ENCODE measurements around the gene GALNT17.
A peak's percentile ranks its signal among the peaks of the same experiment; 100 is the strongest.

The GALNT17 gene

GRCh38 chr7:71290452-71290851, 158.5 kb downstream of the GALNT17 start:
- DNase-seq, result no peak

GRCh38 chr7:71298378-71298777, 166.4 kb downstream of the GALNT17 start:
- DNase-seq, result no peak

- DNase-seq, result no peak
Measured at GRCh38 chr7:71300086-71300485, 168.1 kb downstream of the GALNT17 start.

- DNase-seq, result no peak
Measured at GRCh38 chr7:71300603-71301002, 168.7 kb downstream of the GALNT17 start.

GRCh38 chr7:71301167-71301566, 169.2 kb downstream of the GALNT17 start:
- no peak for DNase-seq

GRCh38 chr7:71303566-71303965, 171.6 kb downstream of the GALNT17 start:
- no peak for DNase-seq

GRCh38 chr7:71308096-71308495, 176.2 kb downstream of the GALNT17 start:
- DNase-seq, result no peak

GRCh38 chr7:71311576-71311975, 179.6 kb downstream of the GALNT17 start:
- DNase-seq, result no peak

- no peak for DNase-seq
Measured at GRCh38 chr7:71312755-71313490, 181.0 kb downstream of the GALNT17 start.

- no peak for DNase-seq
Measured at GRCh38 chr7:71313553-71313952, 181.6 kb downstream of the GALNT17 start.

GRCh38 chr7:71320916-71321315, 189.0 kb downstream of the GALNT17 start:
- DNase-seq, result no peak

GRCh38 chr7:71322201-71322600, 190.3 kb downstream of the GALNT17 start:
- DNase-seq, result no peak

- DNase-seq, result no peak
Measured at GRCh38 chr7:71323726-71324125, 191.8 kb downstream of the GALNT17 start.

GRCh38 chr7:71325151-71325550, 193.2 kb downstream of the GALNT17 start:
- no peak for DNase-seq

- DNase-seq, result peak; percentile 57
Measured at GRCh38 chr7:71326595-71326994, 194.7 kb downstream of the GALNT17 start.

- no peak for DNase-seq
Measured at GRCh38 chr7:71327946-71328345, 196.0 kb downstream of the GALNT17 start.

GRCh38 chr7:71329030-71329660, 197.2 kb downstream of the GALNT17 start:
- DNase-seq, result peak; percentile 35

GRCh38 chr7:71332207-71332606, 200.3 kb downstream of the GALNT17 start:
- no peak for DNase-seq

- DNase-seq, result no peak
Measured at GRCh38 chr7:71334541-71334940, 202.6 kb downstream of the GALNT17 start.

- no peak for DNase-seq
Measured at GRCh38 chr7:71338866-71339265, 206.9 kb downstream of the GALNT17 start.

GRCh38 chr7:71339924-71340323, 208.0 kb downstream of the GALNT17 start:
- DNase-seq, result no peak

- no peak for DNase-seq
Measured at GRCh38 chr7:71342202-71342601, 210.3 kb downstream of the GALNT17 start.

- DNase-seq, result no peak
Measured at GRCh38 chr7:71343039-71343438, 211.1 kb downstream of the GALNT17 start.

GRCh38 chr7:71343892-71344291, 211.9 kb downstream of the GALNT17 start:
- DNase-seq, result no peak
